Duodenal mucosa (tissue), 2 donors: Measurements from ENCODE around the gene UACA.
"Not testable (repeated sequence)": the region's sequence is repeated elsewhere in the genome, so short reads cannot be mapped to it uniquely, and the experiment has no call there.

Source experiments
- H3K27ac ChIP-seq: one replicate; pipeline ENCODE4 v1.7.0; 2013; ENCODE audit warnings: low read depth, low read length
- H3K27me3 ChIP-seq, 2 donors: one replicate each; pipeline ENCODE4 v1.7.0; 2013; ENCODE audit warnings: low read length in 2 of 2, control low read depth in 1 of 2; ENCODE audit not compliant: insufficient read depth in 2 of 2, control insufficient read depth in 1 of 2
- H3K36me3 ChIP-seq, 2 donors: one replicate each; pipeline ENCODE4 v1.7.0; 2013; ENCODE audit warnings: low read length in 2 of 2, control low read depth in 1 of 2; ENCODE audit not compliant: insufficient read depth in 2 of 2, control insufficient read depth in 1 of 2
- H3K4me1 ChIP-seq, 2 donors: one replicate each; pipeline ENCODE4 v1.7.0; 2013; ENCODE audit warnings: low read length in 2 of 2, control low read depth in 1 of 2; ENCODE audit not compliant: insufficient read depth in 2 of 2, control insufficient read depth in 1 of 2
- H3K4me3 ChIP-seq, 2 donors: one replicate each; pipeline ENCODE4 v1.7.0; 2013; ENCODE audit warnings: low read length in 2 of 2, low read depth in 1 of 2
- H3K9ac ChIP-seq, 2 donors: one replicate each; pipeline ENCODE4 v1.7.0; 2013; ENCODE audit warnings: low read length in 2 of 2, low read depth in 1 of 2
- H3K9me3 ChIP-seq, 2 donors: one replicate each; pipeline ENCODE4 v1.7.0; 2013; ENCODE audit warnings: low read length in 2 of 2, control low read depth in 1 of 2; ENCODE audit not compliant: control insufficient read depth in 1 of 2

The UACA gene

DNA sequence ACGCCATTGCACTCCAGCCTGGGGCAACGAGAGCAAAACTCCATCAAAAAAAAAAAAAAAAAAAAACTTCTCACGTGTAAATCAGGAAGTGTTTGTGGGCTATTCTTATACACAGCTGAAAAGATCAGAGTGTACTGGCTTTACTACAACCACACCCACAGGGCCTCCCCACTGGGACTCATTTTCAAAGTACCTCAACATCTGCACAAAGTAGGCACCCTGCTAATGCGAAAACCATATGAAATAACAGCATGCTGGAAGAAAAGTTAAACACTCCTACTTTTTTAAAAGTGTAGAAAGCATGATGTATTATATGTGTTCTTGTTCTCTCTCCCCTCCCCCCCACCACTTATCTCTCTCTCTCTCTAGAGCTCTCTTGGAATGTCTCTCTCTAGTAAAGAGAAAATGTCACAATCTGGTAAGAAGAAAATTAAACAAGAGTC lies 11.1 kb downstream of the UACA start:
- peaks cover 0 to 4% of the 10 kb centered on the region in 2 donors for H3K4me1 ChIP-seq
- no peaks in the 10 kb centered on the region for H3K36me3 ChIP-seq
- no peak overlapping the region for H3K9ac ChIP-seq
- no peak overlapping the region for H3K27ac ChIP-seq
- H3K27me3 ChIP-seq = no peaks in the 10 kb centered on the region
- no peak overlapping the region for H3K4me3 ChIP-seq
- H3K9me3 ChIP-seq = no peaks in the 10 kb centered on the region

DNA sequence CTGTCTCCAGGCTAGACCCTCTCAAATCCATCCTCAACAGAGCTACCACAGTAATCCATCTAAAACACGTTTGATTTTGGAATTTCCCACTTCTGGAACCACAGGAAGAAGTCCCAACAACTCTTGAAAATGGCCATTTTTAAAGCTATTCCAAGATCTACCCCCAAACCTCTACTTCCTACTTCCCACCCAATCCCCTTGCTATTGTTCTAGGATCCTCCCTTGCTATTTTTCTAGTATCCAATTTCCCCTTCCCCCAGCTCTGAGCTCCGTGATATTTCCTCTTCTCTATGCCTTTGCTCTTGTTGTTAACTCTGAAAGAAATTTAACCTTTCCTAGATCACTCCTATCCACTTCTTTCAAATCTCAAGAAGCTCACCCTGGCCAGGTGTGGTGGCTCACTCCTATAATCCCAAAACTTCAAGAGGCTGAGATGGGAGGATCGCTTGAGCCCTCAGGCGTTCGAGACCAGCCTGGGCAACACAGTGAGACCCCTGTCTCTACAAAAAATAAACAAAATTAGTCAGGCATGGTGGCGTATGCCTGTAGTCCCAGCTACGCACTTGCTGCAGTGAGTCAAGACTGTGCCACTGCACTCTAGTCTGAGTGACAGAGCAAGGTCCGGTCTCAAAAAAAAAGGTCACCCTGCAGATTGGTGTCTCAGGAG lies 13.0 kb downstream of the UACA start:
- H3K9me3 ChIP-seq = no peaks in the 10 kb centered on the region
- no peak overlapping the region for H3K27ac ChIP-seq
- H3K4me1 ChIP-seq = peaks cover 0 to 4% of the 10 kb centered on the region in 2 donors
- H3K27me3 ChIP-seq = no peaks in the 10 kb centered on the region
- no peak overlapping the region for H3K9ac ChIP-seq
- H3K4me3 ChIP-seq = no peak overlapping the region
- no peaks in the 10 kb centered on the region for H3K36me3 ChIP-seq

DNA sequence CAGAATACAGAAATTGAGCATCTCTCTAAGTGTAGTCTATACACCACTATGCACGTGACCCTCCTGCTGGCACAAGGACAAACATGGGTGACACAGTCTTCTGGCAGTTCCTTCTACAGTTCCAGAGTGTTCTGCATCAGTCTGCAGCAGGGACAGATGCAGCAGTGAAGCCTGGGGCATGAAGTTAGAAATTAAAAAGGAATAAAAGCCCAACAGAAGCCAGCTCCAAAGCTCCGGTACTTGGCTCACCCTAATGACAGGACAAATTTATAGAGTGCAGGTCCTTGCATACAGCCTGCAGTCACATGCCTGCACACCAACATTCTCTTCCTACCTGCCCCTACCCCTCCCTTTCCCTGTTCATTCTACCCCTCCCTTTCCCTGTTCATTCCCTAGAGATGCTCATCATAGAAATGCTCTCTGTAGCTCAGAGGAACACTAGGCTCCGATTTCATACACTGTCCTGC lies 15.0 kb downstream of the UACA start:
- Histone ChIP-seq H3K9me3 (no peaks in the 10 kb centered on the region), H3K4me1 (peaks cover 0 to 8% of the 10 kb centered on the region in 2 donors), H3K9ac (no peak overlapping the region), H3K36me3 (no peaks in the 10 kb centered on the region), H3K27me3 (no peaks in the 10 kb centered on the region), H3K4me3 (no peak overlapping the region), H3K27ac (no peak overlapping the region)

DNA sequence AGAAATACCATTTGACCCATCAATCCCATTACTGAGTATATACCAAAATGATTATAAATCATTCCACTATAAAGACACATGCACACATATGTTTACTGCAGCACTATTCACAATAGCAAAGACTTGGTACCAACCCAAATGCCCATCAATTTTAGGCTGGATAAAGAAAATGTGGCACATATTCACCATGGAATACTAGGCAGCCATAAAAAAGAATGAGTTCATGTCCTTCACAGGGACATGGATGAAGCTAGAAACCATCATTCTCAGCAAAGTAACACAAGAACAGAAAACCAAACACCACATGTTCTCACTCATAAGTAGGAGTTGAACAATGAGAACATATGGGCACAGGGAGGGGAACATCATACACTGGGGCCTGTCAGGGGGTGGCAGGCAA lies 16.8 kb downstream of the UACA start:
- not testable (repeated sequence) for H3K27ac ChIP-seq, H3K36me3 ChIP-seq

DNA sequence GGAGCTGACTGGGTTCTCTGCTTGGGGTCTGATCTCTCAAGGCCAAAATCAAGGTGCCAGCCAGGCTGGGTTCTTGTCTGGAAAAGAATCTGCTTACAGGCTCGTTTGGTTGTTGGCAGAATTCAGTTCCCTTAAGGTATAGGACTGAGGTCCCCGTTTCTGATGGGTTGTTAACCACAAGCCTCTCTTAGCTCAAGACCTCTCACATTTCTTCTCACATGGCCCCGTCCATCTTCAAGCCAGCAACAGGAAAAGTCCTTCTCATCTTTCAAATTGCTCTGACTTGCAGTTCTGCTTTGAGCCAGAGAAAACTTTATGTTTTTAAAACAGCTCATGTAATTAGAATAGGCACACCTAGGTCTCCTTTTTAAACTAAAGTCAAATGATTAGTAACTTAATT lies 20.4 kb downstream of the UACA start:
- Histone ChIP-seq H3K4me1 (peaks cover 13 to 16% of the 10 kb centered on the region in 2 donors), H3K9ac (no peak overlapping the region), H3K36me3 (no peaks in the 10 kb centered on the region), H3K27me3 (no peaks in the 10 kb centered on the region), H3K9me3 (no peaks in the 10 kb centered on the region), H3K27ac (no peak overlapping the region), H3K4me3 (no peak overlapping the region)

More for the DNA sequence above, 16.8 kb downstream of the UACA start:
- not testable (repeated sequence) for H3K9me3 ChIP-seq, H3K27me3 ChIP-seq, H3K9ac ChIP-seq, H3K4me3 ChIP-seq
- peaks cover 6 to 14% of the 10 kb centered on the region in 2 donors for H3K4me1 ChIP-seq

DNA sequence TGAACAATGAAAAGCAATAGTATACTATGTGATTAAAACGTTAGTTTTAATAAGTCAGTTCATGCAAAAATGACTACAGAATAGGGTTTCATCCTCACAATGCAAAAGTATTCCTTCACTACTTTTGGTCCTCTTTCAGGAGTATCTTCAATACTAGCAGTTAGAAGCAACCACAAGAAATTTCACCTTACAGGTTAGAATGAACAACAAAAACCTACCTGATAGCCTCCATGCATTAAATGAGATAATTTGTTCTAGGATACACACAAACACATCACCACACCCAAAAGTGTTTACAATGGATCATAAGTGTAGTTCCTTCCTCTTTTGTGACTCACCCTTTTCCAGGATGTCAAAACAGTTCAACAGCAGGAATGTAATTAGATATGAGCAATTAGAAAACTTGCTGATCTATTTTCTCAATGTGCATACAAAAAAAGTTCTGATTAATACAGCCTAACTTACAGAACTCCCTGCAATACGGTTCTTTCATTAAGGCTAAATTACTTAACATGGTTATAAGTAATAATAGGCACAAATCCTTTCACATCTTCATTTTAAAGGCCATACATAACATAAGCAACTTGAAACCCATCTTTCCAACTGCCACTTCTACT lies 21.6 kb downstream of the UACA start:
- Histone ChIP-seq H3K27me3 (no peaks in the 10 kb centered on the region), H3K4me3 (no peak overlapping the region), H3K9me3 (no peaks in the 10 kb centered on the region), H3K27ac (peak overlapping the region; percentile 32), H3K9ac (no peak overlapping the region), H3K4me1 (peaks cover 13 to 16% of the 10 kb centered on the region in 2 donors), H3K36me3 (no peaks in the 10 kb centered on the region)

DNA sequence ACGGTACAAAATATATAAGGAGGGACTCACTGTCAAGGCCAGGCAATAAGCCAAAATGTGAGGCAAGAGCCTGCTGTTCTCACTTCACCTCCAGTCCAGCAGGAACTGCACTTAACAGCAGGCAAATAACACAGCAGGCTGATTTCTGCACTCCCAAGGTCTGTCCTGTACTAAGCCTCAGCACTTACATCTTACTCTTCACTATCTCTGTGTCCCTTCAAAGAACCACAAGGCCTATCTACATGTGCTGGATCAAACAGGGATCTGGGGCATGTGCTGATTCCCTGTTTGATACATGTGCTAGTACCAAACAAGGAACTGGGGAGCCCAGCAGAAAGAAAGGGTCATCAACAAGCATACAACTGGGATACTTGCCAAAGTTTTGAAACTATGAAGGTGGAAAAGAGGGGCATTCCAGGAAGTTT lies 22.2 kb downstream of the UACA start:
- Histone ChIP-seq H3K27me3 (no peaks in the 10 kb centered on the region), H3K9me3 (no peaks in the 10 kb centered on the region), H3K36me3 (no peaks in the 10 kb centered on the region), H3K9ac (no peak overlapping the region), H3K27ac (no peak overlapping the region), H3K4me1 (peaks cover 13 to 16% of the 10 kb centered on the region in 2 donors), H3K4me3 (no peak overlapping the region)

DNA sequence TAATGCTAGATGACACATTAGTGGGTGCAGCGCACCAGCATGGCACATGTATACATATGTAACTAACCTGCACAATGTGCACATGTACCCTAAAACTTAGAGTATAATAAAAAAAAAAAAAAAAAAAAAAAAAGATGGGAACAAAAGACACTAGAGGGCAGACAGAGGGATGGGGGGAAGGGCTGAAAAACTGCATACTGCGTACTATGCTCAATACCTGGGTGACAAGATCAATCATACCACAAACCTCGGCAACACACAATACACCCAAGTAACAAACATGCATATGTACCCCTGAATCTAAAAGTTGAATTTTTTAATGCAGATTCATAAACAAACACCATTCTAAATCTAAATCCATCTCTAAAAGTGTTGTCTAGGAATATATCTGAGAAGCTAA lies 28.3 kb downstream of the UACA start:
- not testable (repeated sequence) for H3K36me3 ChIP-seq, H3K4me3 ChIP-seq, H3K27me3 ChIP-seq, H3K27ac ChIP-seq, H3K4me1 ChIP-seq, H3K9ac ChIP-seq, H3K9me3 ChIP-seq

DNA sequence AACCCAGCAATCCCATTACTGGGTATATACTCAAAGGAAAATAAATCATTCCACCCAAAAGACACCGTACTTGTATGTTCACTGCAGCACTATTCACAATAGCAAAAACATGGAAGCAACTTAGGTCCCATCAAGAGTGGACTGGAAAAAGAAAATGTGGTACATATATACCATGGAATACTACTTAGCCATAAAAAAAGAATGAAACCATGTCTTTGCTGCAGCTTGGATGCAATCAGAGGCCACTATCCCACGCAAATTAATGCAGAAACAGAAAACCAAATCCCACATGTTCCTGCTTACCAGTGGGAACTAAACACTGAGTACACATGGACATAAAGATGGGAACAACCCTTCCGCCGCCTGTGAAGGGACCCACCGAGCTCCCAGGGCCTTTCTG lies 34.2 kb downstream of the UACA start:
- Histone ChIP-seq H3K27me3 (no peaks in the 10 kb centered on the region), H3K36me3 (no peaks in the 10 kb centered on the region), H3K9ac (no peak overlapping the region), H3K27ac (no peak overlapping the region), H3K4me3 (no peak overlapping the region), H3K4me1 (no peaks in the 10 kb centered on the region), H3K9me3 (no peaks in the 10 kb centered on the region)

DNA sequence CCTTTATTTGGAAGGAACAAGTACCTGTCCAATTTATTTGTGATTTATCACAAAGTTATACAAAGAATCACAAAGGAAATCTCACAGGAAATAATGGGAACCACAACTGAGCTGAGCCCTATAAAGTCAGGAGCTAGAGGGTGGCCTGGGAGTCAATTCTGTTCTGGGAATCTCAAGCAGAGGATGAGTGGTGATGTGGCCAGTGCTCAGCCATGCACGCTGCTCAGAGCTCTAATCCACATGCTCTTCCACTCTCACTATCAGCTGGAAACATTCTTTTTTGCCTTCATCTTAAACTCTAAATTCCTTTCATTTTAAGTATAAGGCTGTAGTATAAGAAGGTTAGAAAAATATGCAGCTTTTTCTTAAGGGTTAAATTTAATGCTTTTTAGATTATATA lies 36.6 kb downstream of the UACA start:
- peaks cover 4 to 6% of the 10 kb centered on the region in 2 donors for H3K4me1 ChIP-seq
- H3K9me3 ChIP-seq = no peaks in the 10 kb centered on the region
- no peaks in the 10 kb centered on the region for H3K36me3 ChIP-seq
- H3K4me3 ChIP-seq = no peak overlapping the region
- H3K27me3 ChIP-seq = no peaks in the 10 kb centered on the region
- H3K27ac ChIP-seq = no peak overlapping the region
- H3K9ac ChIP-seq = no peak overlapping the region
